Fibroblast of lung (primary cell): ENCODE data around the gene ALX3. TPM values are rescaled to one million over a fixed set of nuclear protein-coding genes. Genes with fewer than 3 reads are reported as not detected.

ENCODE experiments used
- DNase-seq, 2 donors: peaks; one replicate each; pipeline versions ENCODE4 v3.0.0 to v3.0.0-alpha.2; 2010; ENCODE audit warnings: low read depth in 2 of 2
- H2AFZ ChIP-seq: 2 replicates; pipeline ENCODE4 v1.5.1; 2012; ENCODE audit warnings: low read length, control low read depth, inconsistent platforms
- H3K27ac ChIP-seq: 2 replicates; pipeline ENCODE4 v1.5.1; 2011; ENCODE audit warnings: low read length, control low read depth; ENCODE audit not compliant: insufficient read depth
- H3K27me3 ChIP-seq: 2 replicates; pipeline ENCODE4 v1.5.1; 2011; ENCODE audit warnings: mild to moderate bottlenecking, low read length; ENCODE audit not compliant: control insufficient read depth, insufficient read depth
- H3K36me3 ChIP-seq: 2 replicates; pipeline ENCODE4 v1.5.1; 2011; ENCODE audit warnings: low read length; ENCODE audit not compliant: control insufficient read depth, insufficient read depth
- H3K4me1 ChIP-seq: 2 replicates; pipeline ENCODE4 v1.5.1; 2011; ENCODE audit warnings: low read length; ENCODE audit not compliant: control insufficient read depth, insufficient read depth; ENCODE audit errors: extremely low read depth
- H3K4me2 ChIP-seq: 2 replicates; pipeline ENCODE4 v1.5.1; 2011; ENCODE audit warnings: low read length, control low read depth; ENCODE audit not compliant: insufficient read depth; ENCODE audit errors: extremely low read depth
- H3K4me3 ChIP-seq, 4 experiments: fragments of 200-600 bp in 1 of 4; sonication (generic) in 1 of 4; replicated peaks in 1 of 4; 2 replicates each; pipeline ENCODE4 v1.5.1; 2011 to 2016; ENCODE audit warnings: low read length in 4 of 4, low read depth in 3 of 4, mild to moderate bottlenecking in 3 of 4, control low read depth in 2 of 4, inconsistent platforms in 1 of 4, mixed read lengths in 1 of 4; ENCODE audit not compliant: insufficient read depth in 1 of 4; ENCODE audit errors: control extremely low read depth in 1 of 4
- H3K79me2 ChIP-seq: 2 replicates; pipeline ENCODE4 v1.5.1; 2012; ENCODE audit warnings: mild to moderate bottlenecking, low read length, inconsistent platforms; ENCODE audit not compliant: control insufficient read depth, insufficient read depth
- H3K9ac ChIP-seq: 2 replicates; pipeline ENCODE4 v1.5.1; 2011; ENCODE audit warnings: mild to moderate bottlenecking, low read length, control low read depth; ENCODE audit not compliant: insufficient read depth
- H3K9me3 ChIP-seq: 2 replicates; pipeline ENCODE4 v1.5.1; 2012; ENCODE audit warnings: low read depth, low read length; ENCODE audit not compliant: control insufficient read depth, insufficient read depth
- H4K20me1 ChIP-seq: 2 replicates; pipeline ENCODE4 v1.5.1; 2011; ENCODE audit warnings: low read length; ENCODE audit not compliant: control insufficient read depth, insufficient read depth; ENCODE audit errors: extremely low read depth
- EZH2 ChIP-seq: IDR thresholded peaks from 2 replicates; pipeline ENCODE4 v1.5.1; 2012; ENCODE audit warnings: low read length, control low read depth, mild to moderate bottlenecking; ENCODE audit errors: missing control alignments
- polyA plus RNA-seq, 2 donors: library from polyadenylated mRNA; depleted of rRNA in 1 of 2; stranded (reverse) in 1 of 2; unstranded in 1 of 2; fragments of >200 nt; gene quantifications; 2 replicates each; pipeline ENCODE4 v1.2.1, GENCODE V29; 2011 to 2012; ENCODE audit warnings: missing spikeins in 1 of 2
- total RNA-seq: library from RNA; depleted of rRNA; stranded (reverse); fragments of >200 nt; gene quantifications from 2 replicates; pipeline ENCODE4 v1.2.1, GENCODE V29; 2014
- TF ChIP-seq, protein P1 (sequence below), 2 donors: IDR thresholded peaks in 1 of 2; conservative IDR thresholded peaks in 1 of 2; 1 replicate in 1 of 2; 2 replicates in 1 of 2; pipeline ENCODE4 v1.5.1; 2011 to 2012; ENCODE audit warnings: low read length in 2 of 2, control low read depth in 1 of 2, inconsistent platforms in 1 of 2, low read depth in 1 of 2, mild to moderate bottlenecking in 1 of 2

ALX3 gene
- total and polyA plus RNA-seq, 2 donors (not counting 1 experiment from before 2014, with no cell fraction given), result not detected

DNA sequence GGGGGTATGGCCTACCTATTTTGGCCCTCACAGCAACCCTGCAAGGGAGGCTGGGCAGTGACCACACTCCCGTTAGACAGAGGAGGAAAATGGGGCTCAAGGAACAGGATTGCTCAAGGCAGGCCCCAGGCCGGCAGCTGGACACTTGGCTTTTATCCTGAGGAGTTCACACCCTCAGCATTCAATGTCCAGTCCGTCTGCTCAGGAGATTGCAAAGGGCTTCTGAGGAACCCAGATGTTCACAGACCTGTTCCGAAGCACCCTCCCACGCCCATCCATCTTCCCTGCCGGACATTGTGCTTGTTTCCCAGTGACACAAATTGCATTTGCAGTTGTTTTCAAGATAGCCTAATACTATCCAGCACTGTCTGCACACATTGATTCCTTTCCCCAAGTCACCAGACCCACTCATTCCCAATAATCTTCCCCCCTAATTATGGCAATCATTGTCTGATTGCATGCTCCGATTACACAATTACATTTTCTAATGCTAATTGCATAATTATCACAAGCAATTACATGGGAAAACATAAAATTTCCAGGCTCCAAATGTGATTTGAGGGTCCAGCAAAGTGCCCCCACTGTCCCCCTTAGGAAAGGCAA lies 37.5 kb upstream of the ALX3 start:
- Histone ChIP-seq H2AFZ (no peak overlapping the region), H4K20me1 (no peaks in the 10 kb centered on the region), H3K4me1 (no peaks in the 10 kb centered on the region)

DNA sequence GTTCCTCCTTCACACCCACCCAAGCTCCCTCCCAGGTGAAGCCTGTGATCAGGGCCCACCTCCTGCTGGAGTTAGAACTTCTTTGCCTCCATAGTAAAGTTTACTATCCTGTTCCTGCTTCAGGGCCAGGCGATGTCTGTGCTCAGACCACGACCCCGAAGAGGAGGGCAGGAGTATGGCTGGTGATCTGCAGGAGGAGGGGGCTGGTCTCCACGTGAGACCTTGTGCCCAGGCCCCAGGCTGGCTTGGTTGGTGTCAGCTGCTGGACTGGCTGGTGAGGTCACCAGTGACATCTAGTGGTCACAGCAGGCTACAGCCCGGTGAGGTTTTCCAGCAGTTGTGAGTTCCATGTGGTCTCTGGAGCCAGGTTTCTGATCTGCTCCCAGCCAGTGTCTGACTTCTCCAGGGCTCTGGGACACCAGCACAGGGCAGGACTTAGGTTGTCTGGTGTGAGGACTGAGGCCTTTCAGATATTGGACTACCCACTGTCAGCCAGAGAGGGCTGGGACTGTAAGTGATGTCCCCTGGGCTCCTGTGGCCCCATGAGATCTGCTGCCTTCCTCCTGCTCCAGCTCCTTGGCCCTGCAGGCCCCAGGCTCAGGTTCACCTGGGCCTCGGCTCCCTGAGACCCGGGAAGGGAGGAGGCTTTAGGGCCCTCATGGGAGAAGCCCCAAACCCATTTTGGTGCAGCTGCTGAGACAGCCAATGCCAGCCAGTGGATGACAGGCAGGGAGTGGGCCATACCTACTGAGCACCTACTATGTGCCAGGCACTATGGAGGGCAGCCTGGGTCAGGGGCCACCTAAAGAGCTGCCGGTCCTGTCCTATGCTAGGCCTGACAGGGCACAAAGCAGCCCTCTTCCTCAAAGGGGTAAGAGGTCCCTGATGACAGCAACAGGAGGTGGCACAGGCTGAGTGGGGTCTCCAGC lies 35.8 kb upstream of the ALX3 start:
- peaks cover 8% of the 10 kb centered on the region for H3K4me1 ChIP-seq
- no peak overlapping the region for H3K27ac ChIP-seq
- H2AFZ ChIP-seq, result no peak overlapping the region
- TF ChIP-seq EZH2, result no peak
- TF ChIP-seq, protein P1, sequence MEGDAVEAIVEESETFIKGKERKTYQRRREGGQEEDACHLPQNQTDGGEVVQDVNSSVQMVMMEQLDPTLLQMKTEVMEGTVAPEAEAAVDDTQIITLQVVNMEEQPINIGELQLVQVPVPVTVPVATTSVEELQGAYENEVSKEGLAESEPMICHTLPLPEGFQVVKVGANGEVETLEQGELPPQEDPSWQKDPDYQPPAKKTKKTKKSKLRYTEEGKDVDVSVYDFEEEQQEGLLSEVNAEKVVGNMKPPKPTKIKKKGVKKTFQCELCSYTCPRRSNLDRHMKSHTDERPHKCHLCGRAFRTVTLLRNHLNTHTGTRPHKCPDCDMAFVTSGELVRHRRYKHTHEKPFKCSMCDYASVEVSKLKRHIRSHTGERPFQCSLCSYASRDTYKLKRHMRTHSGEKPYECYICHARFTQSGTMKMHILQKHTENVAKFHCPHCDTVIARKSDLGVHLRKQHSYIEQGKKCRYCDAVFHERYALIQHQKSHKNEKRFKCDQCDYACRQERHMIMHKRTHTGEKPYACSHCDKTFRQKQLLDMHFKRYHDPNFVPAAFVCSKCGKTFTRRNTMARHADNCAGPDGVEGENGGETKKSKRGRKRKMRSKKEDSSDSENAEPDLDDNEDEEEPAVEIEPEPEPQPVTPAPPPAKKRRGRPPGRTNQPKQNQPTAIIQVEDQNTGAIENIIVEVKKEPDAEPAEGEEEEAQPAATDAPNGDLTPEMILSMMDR (conservative IDR thresholded peaks at IDR 0.05 in 1 of 2, IDR thresholded peaks at IDR 0.05 in 1 of 2; ENCODE audit: low read depth in 1 of 2, low read length in 2 of 2), result peak; percentile 84 to 98
- no peaks in the 10 kb centered on the region for H3K9me3 ChIP-seq
- H4K20me1 ChIP-seq, result no peaks in the 10 kb centered on the region
- no peak overlapping the region for H3K9ac ChIP-seq
- H3K27me3 ChIP-seq, result peaks cover 3% of the 10 kb centered on the region
- DNase-seq, result peak; percentile 50 to 67
- H3K4me3 ChIP-seq, result no peak overlapping the region
- no peak overlapping the region for H3K4me2 ChIP-seq
- no peaks in the 10 kb centered on the region for H3K79me2 ChIP-seq
- H3K36me3 ChIP-seq, result no peaks in the 10 kb centered on the region

More for the DNA sequence above, 37.5 kb upstream of the ALX3 start:
- Histone ChIP-seq H3K9me3 (no peaks in the 10 kb centered on the region), H3K4me2 (no peak overlapping the region), H3K9ac (no peak overlapping the region), H3K27ac (no peak overlapping the region), H3K27me3 (peaks cover 13% of the 10 kb centered on the region), H3K4me3 (no peak overlapping the region), H3K36me3 (no peaks in the 10 kb centered on the region), H3K79me2 (no peaks in the 10 kb centered on the region)
- no peak for TF ChIP-seq EZH2
- TF ChIP-seq, protein P1 (conservative IDR thresholded peaks at IDR 0.05 in 1 of 2, IDR thresholded peaks at IDR 0.05 in 1 of 2; ENCODE audit: low read depth in 1 of 2, low read length in 2 of 2), result no peak
- DNase-seq, result peak in 1 of 2 donors; percentile 11

DNA sequence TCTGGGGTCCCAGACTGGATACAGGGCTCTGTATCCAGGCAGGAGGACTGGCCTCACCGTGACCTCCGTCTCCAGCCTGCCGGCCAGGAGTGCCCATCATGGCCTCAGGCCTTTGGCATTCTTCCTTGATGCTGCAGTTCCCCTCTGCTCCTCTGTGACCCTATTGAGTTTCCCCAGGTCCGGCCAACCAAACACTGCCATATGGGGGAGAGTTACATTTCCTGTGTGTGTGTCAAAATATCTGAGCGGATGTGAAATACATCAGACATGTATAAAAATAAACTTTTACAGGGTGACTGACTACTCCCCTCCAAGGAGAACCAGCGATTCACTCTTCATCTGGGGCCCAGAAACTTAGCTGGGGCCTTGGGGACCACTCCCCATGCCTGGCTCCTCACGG lies 31.6 kb upstream of the ALX3 start:
- peaks cover 3% of the 10 kb centered on the region for H3K27me3 ChIP-seq
- no peak for DNase-seq
- no peak overlapping the region for H3K9ac ChIP-seq
- H3K27ac ChIP-seq, result no peak overlapping the region
- TF ChIP-seq EZH2, result no peak
- TF ChIP-seq, protein P1 (conservative IDR thresholded peaks at IDR 0.05 in 1 of 2, IDR thresholded peaks at IDR 0.05 in 1 of 2; ENCODE audit: low read depth in 1 of 2, low read length in 2 of 2), result no peak
- no peaks in the 10 kb centered on the region for H3K36me3 ChIP-seq
- H3K4me2 ChIP-seq, result no peak overlapping the region
- H3K9me3 ChIP-seq, result no peaks in the 10 kb centered on the region
- no peak overlapping the region for H3K4me3 ChIP-seq
- peaks cover 8% of the 10 kb centered on the region for H3K4me1 ChIP-seq
- H4K20me1 ChIP-seq, result no peaks in the 10 kb centered on the region
- no peaks in the 10 kb centered on the region for H3K79me2 ChIP-seq
- peak overlapping the region; percentile 41 for H2AFZ ChIP-seq
